ACC112 (cell line): Measurements from ENCODE around the gene SRRM1.
"Not testable (repeated sequence)": the region's sequence is repeated elsewhere in the genome, so short reads cannot be mapped to it uniquely, and the experiment has no call there.

Experiments used
- H2AFZ ChIP-seq: fragments of 200-600 bp; sonication (generic); one replicate; pipeline ENCODE4 v1.6.0; 2017; ENCODE audit warnings: antibody characterized with exemption, low read length; ENCODE audit not compliant: unreplicated experiment
- H3K27ac ChIP-seq: fragments of 200-600 bp; sonication (generic); 2 replicates; pipeline ENCODE4 v1.5.1; 2014; ENCODE audit warnings: low read depth, mild to moderate bottlenecking, antibody characterized with exemption, low read length, moderate library complexity
- H3K27me3 ChIP-seq: fragments of 200-600 bp; sonication (generic); 2 replicates; pipeline ENCODE4 v1.6.1; 2014; ENCODE audit warnings: mild to moderate bottlenecking, antibody characterized with exemption, low read length, moderate library complexity, mixed read lengths; ENCODE audit not compliant: insufficient read depth
- H3K36me3 ChIP-seq: fragments of 200-600 bp; sonication (generic); 2 replicates; pipeline ENCODE4 v1.6.1; 2016; ENCODE audit warnings: mild to moderate bottlenecking, antibody characterized with exemption, low read length, moderate library complexity, mixed read lengths; ENCODE audit not compliant: insufficient read depth
- H3K4me1 ChIP-seq: fragments of 200-600 bp; sonication (generic); one replicate; pipeline ENCODE4 v1.6.1; 2016; ENCODE audit warnings: low read length, mixed read lengths; ENCODE audit not compliant: insufficient read depth, unreplicated experiment, control insufficient read depth
- H3K4me3 ChIP-seq: fragments of 200-600 bp; sonication (generic); 2 replicates; pipeline ENCODE4 v1.5.1; 2014; ENCODE audit warnings: mild to moderate bottlenecking, low read depth, low read length
- H3K79me2 ChIP-seq: fragments of 200-600 bp; sonication (generic); one replicate; pipeline ENCODE4 v1.6.0; 2016; ENCODE audit warnings: low read length; ENCODE audit not compliant: control insufficient read depth, unreplicated experiment, insufficient read depth

SRRM1 gene

GRCh38 chr1:24693827-24694379 lies 50.8 kb downstream of the SRRM1 start:
- Histone ChIP-seq H3K79me2 (no peaks in the 10 kb centered on the region), H3K4me1 (peaks cover under 1% of the 10 kb centered on the region), H3K36me3 (no peaks in the 10 kb centered on the region), H2AFZ (no peak overlapping the region), H3K27ac (no peak overlapping the region), H3K27me3 (no peaks in the 10 kb centered on the region), H3K4me3 (no peak overlapping the region)

GRCh38 chr1:24694380-24694843 lies 51.3 kb downstream of the SRRM1 start:
- no peaks in the 10 kb centered on the region for H3K4me1 ChIP-seq
- no peak overlapping the region for H3K27ac ChIP-seq
- no peaks in the 10 kb centered on the region for H3K36me3 ChIP-seq
- H2AFZ ChIP-seq, result no peak overlapping the region
- H3K79me2 ChIP-seq, result no peaks in the 10 kb centered on the region
- H3K4me3 ChIP-seq, result no peak overlapping the region
- no peaks in the 10 kb centered on the region for H3K27me3 ChIP-seq

GRCh38 chr1:24695202-24695974 lies 52.3 kb downstream of the SRRM1 start:
- Histone ChIP-seq H3K27ac (no peak overlapping the region), H3K27me3 (no peaks in the 10 kb centered on the region), H3K36me3 (no peaks in the 10 kb centered on the region), H3K79me2 (no peaks in the 10 kb centered on the region), H2AFZ (no peak overlapping the region), H3K4me3 (no peak overlapping the region), H3K4me1 (no peaks in the 10 kb centered on the region)

GRCh38 chr1:24696041-24696755 lies 53.1 kb downstream of the SRRM1 start:
- H3K27me3 ChIP-seq, result no peaks in the 10 kb centered on the region
- no peak overlapping the region for H2AFZ ChIP-seq
- no peaks in the 10 kb centered on the region for H3K4me1 ChIP-seq
- no peaks in the 10 kb centered on the region for H3K79me2 ChIP-seq
- H3K36me3 ChIP-seq, result no peaks in the 10 kb centered on the region
- no peak overlapping the region for H3K4me3 ChIP-seq
- no peak overlapping the region for H3K27ac ChIP-seq

- Histone ChIP-seq H3K36me3 (no peaks in the 10 kb centered on the region), H3K4me1 (no peaks in the 10 kb centered on the region), H3K79me2 (no peaks in the 10 kb centered on the region), H3K27me3 (no peaks in the 10 kb centered on the region), H3K27ac (no peak overlapping the region), H2AFZ (no peak overlapping the region), H3K4me3 (no peak overlapping the region)
Observed at GRCh38 chr1:24696756-24697330, 53.7 kb downstream of the SRRM1 start.

- not testable (repeated sequence) for H3K27me3 ChIP-seq, H2AFZ ChIP-seq, H3K79me2 ChIP-seq, H3K27ac ChIP-seq, H3K4me3 ChIP-seq, H3K36me3 ChIP-seq, H3K4me1 ChIP-seq
Observed at GRCh38 chr1:24697453-24698001, 54.4 kb downstream of the SRRM1 start.

- H2AFZ ChIP-seq, H3K79me2 ChIP-seq, H3K4me1 ChIP-seq, H3K27me3 ChIP-seq, H3K27ac ChIP-seq, H3K4me3 ChIP-seq, H3K36me3 ChIP-seq: not testable (repeated sequence)
Observed at GRCh38 chr1:24698326-24698725, 55.2 kb downstream of the SRRM1 start.

GRCh38 chr1:24699628-24700027 lies 56.5 kb downstream of the SRRM1 start:
- Histone ChIP-seq H3K4me3 (no peak overlapping the region), H3K27ac (no peak overlapping the region), H3K4me1 (no peaks in the 10 kb centered on the region), H3K36me3 (no peaks in the 10 kb centered on the region), H2AFZ (no peak overlapping the region), H3K79me2 (no peaks in the 10 kb centered on the region), H3K27me3 (no peaks in the 10 kb centered on the region)

GRCh38 chr1:24702511-24703293 lies 59.6 kb downstream of the SRRM1 start:
- no peaks in the 10 kb centered on the region for H3K27me3 ChIP-seq
- H3K27ac ChIP-seq, result no peak overlapping the region
- H3K4me3 ChIP-seq, result no peak overlapping the region
- no peaks in the 10 kb centered on the region for H3K36me3 ChIP-seq
- H3K4me1 ChIP-seq, result peaks cover 12% of the 10 kb centered on the region
- no peak overlapping the region for H2AFZ ChIP-seq
- H3K79me2 ChIP-seq, result no peaks in the 10 kb centered on the region
